HG02943 (cell line): Measurements from ENCODE around the gene CABLES2.

ENCODE experiments used
- ATAC-seq: cut with Tn5 transposase; IDR thresholded peaks from one replicate; pipeline ENCODE4 v1.9.1; 2021; ENCODE audit warnings: mild to moderate bottlenecking, low read depth, moderate library complexity; ENCODE audit not compliant: unreplicated experiment

Gene CABLES2

GRCh38 chr20:62407221-62407992 lies at the start of gene CABLES2:
TSS of gene CABLES2 (minus strand) at chr20:62407285. CDS start at chr20:62407276, 9 bp downstream.
- ATAC-seq, result peak; percentile 71

GRCh38 chr20:62455929-62456328 lies 48.8 kb upstream of the CABLES2 start:
- no peak for ATAC-seq

- ATAC-seq, result no peak
These were observed 48.0 kb upstream of the CABLES2 start for GRCh38 chr20:62454904-62455636.

GRCh38 chr20:62453186-62453808 lies 46.2 kb upstream of the CABLES2 start:
- ATAC-seq, result no peak

- ATAC-seq, result no peak
These were observed 45.5 kb upstream of the CABLES2 start for GRCh38 chr20:62452475-62453095.

- ATAC-seq, result no peak
These were observed 44.9 kb upstream of the CABLES2 start for GRCh38 chr20:62451970-62452369.

- ATAC-seq, result no peak
These were observed 44.2 kb upstream of the CABLES2 start for GRCh38 chr20:62451156-62451767.

- no peak for ATAC-seq
These were observed 43.0 kb upstream of the CABLES2 start for GRCh38 chr20:62449951-62450691.

GRCh38 chr20:62448788-62449187 lies 41.7 kb upstream of the CABLES2 start:
- no peak for ATAC-seq

- no peak for ATAC-seq
These were observed 41.0 kb upstream of the CABLES2 start for GRCh38 chr20:62448038-62448437.

- no peak for ATAC-seq
These were observed 40.1 kb upstream of the CABLES2 start for GRCh38 chr20:62446888-62447869.

- ATAC-seq, result no peak
These were observed 39.4 kb upstream of the CABLES2 start for GRCh38 chr20:62446481-62446880.

- no peak for ATAC-seq
These were observed 38.7 kb upstream of the CABLES2 start for GRCh38 chr20:62445553-62446340.

GRCh38 chr20:62444286-62444685 lies 37.2 kb upstream of the CABLES2 start:
- ATAC-seq, result no peak

GRCh38 chr20:62441987-62442539 lies 35.0 kb upstream of the CABLES2 start:
- no peak for ATAC-seq

- ATAC-seq, result no peak
These were observed 32.1 kb upstream of the CABLES2 start for GRCh38 chr20:62439218-62439617.

- ATAC-seq, result no peak
These were observed 30.8 kb upstream of the CABLES2 start for GRCh38 chr20:62437927-62438326.

GRCh38 chr20:62437496-62437895 lies 30.4 kb upstream of the CABLES2 start:
- ATAC-seq, result no peak
